MCF 10A (cell line): ENCODE measurements around the gene VKORC1. TPM values are rescaled to one million over a fixed set of nuclear protein-coding genes. Genes with fewer than 3 reads are reported as not detected.

Source experiments
- BruUV-seq: library from RNA; stranded (reverse); fragments of 400-500 nt; replicated peaks from 2 replicates; lab custom pipeline; 2021; lab: Mats Ljungman, UMichigan
- CTCF ChIA-PET: fragments of 300-600 bp; sonication (Branson Sonifier 250); formaldehyde crosslinking; extraction: SDS; loops from one replicate; lab custom pipeline; 2021; ENCODE audit warnings: antibody characterized with exemption, inconsistent platforms; lab: Yijun Ruan, JAX
- POLR2A ChIA-PET: fragments of 300-600, 350-650 bp; sonication (Branson Sonifier 250); formaldehyde crosslinking; extraction: SDS; loops from one replicate; lab custom pipeline; 2020; ENCODE audit warnings: antibody characterized with exemption, inconsistent platforms; lab: Yijun Ruan, JAX
- DNase-seq: peaks from one replicate; pipeline ENCODE4 v3.0.0-alpha.2; 2018; ENCODE audit not compliant: unreplicated experiment
- H3K27ac Mint-ChIP-seq: one replicate; pipeline ENCODE4 v1.8.0; 2022; ENCODE audit warnings: mild to moderate bottlenecking, low read depth, mixed read lengths; ENCODE audit not compliant: unreplicated experiment
- H3K27me3 Mint-ChIP-seq: one replicate; pipeline ENCODE4 v1.8.0; 2022; ENCODE audit warnings: mixed read lengths; ENCODE audit not compliant: insufficient read depth, unreplicated experiment
- H3K36me3 Mint-ChIP-seq: one replicate; pipeline ENCODE4 v1.8.0; 2022; ENCODE audit warnings: mild to moderate bottlenecking, moderate library complexity, mixed read lengths; ENCODE audit not compliant: insufficient read depth, unreplicated experiment
- H3K4me1 Mint-ChIP-seq: one replicate; pipeline ENCODE4 v1.8.0; 2022; ENCODE audit warnings: mixed read lengths; ENCODE audit not compliant: insufficient read depth, unreplicated experiment
- H3K4me3 Mint-ChIP-seq: one replicate; pipeline ENCODE4 v1.8.0; 2022; ENCODE audit warnings: mild to moderate bottlenecking, moderate library complexity, mixed read lengths; ENCODE audit not compliant: unreplicated experiment
- H3K9me3 Mint-ChIP-seq: one replicate; pipeline ENCODE4 v1.8.0; 2022; ENCODE audit warnings: mixed read lengths; ENCODE audit not compliant: unreplicated experiment
- intact Hi-C: fragments of 100-400 bp; cut with micrococcal nuclease; formaldehyde crosslinking; loops from 2 replicates; pipeline ENCODE4 v1.14.1; 2022
- total RNA-seq: library from RNA; stranded (reverse); gene quantifications from 2 replicates; pipeline ENCODE4 v1.2.3, GENCODE V29; 2022
- TF ChIP-seq, protein P1 (sequence below): fragments of 200-600 bp; IDR thresholded peaks from one replicate; pipeline ENCODE4 v1.8.0; 2022; ENCODE audit warnings: antibody characterized with exemption, mild to moderate bottlenecking; ENCODE audit not compliant: unreplicated experiment

VKORC1 gene
- total RNA-seq, 1 experiment from 2014 or later: 66.3 TPM

- CTCF ChIA-PET: interaction anchor here (0.6 to 2.8 kb wide), 3 partner anchors 74 to 125 kb away, joined by 3 to 15 read pairs (median 3); partner anchors contain the start of gene HSD3B7
- POLR2A ChIA-PET: interaction anchor here (0.7 to 1.8 kb wide), 6 partner anchors 17 to 82 kb away, joined by 3 to 4 read pairs (median 4); partner anchors contain the start of genes HSD3B7, STX4 and VKORC1
- intact Hi-C loops: no loop called here
- Mint-ChIP-seq H3K4me1 (peaks cover 31% of the 10 kb centered on the region), H3K9me3 (no peaks in the 10 kb centered on the region), H3K36me3 (peaks cover 38% of the 10 kb centered on the region), H3K4me3 (no peak overlapping the region), H3K27ac (no peak overlapping the region), H3K27me3 (no peaks in the 10 kb centered on the region)
- TF ChIP-seq, protein P1, sequence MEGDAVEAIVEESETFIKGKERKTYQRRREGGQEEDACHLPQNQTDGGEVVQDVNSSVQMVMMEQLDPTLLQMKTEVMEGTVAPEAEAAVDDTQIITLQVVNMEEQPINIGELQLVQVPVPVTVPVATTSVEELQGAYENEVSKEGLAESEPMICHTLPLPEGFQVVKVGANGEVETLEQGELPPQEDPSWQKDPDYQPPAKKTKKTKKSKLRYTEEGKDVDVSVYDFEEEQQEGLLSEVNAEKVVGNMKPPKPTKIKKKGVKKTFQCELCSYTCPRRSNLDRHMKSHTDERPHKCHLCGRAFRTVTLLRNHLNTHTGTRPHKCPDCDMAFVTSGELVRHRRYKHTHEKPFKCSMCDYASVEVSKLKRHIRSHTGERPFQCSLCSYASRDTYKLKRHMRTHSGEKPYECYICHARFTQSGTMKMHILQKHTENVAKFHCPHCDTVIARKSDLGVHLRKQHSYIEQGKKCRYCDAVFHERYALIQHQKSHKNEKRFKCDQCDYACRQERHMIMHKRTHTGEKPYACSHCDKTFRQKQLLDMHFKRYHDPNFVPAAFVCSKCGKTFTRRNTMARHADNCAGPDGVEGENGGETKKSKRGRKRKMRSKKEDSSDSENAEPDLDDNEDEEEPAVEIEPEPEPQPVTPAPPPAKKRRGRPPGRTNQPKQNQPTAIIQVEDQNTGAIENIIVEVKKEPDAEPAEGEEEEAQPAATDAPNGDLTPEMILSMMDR: no peak
- no TSS peak for BruUV-seq
- no peak for DNase-seq
These were observed 27.3 kb downstream of the VKORC1 start for GRCh38 chr16:31067342-31067741.

DNA sequence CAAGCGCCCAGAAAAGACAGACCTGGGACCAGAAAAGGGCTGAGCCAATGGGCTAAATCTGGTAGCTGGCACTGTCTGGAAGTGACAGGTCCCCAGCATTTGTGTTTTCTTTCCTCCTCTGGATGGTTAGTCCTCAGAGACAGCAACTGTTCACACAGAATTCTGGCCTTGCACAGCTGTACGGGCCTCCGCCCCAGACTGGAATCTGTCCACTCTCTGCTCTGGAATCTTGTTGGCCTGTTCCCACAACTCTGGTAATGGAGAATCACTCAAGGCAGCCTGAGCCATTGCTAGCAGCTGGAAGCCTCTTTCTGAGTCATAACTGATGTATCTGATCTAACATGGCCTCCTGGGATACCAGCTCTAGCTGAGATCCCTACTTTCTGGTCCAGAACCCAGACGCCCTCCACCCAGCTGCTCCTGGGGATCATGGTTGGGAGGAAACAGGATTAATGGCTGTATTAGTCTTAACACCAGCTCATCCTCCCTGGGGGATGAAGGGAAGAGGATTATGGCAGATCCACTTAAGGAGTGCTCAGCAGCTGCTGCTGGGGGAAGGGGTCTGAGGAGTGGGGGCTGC is 29.6 kb downstream of the VKORC1 start:
- ChIA-PET POLR2A (interaction anchor here (0.6 to 3.2 kb wide), 9 partner anchors 9 to 32 kb away, joined by 3 to 18 read pairs (median 4); partner anchors contain the start of genes STX4, ZNF646 and ZNF668), CTCF (interaction anchor here (0.6 to 1.9 kb wide), 4 partner anchors 77 to 388 kb away, joined by 3 to 17 read pairs (median 3); partner anchors contain the start of gene HSD3B7)
- TF ChIP-seq, protein P1: no peak
- H3K36me3 Mint-ChIP-seq: peaks cover 52% of the 10 kb centered on the region
- H3K9me3 Mint-ChIP-seq: no peaks in the 10 kb centered on the region
- intact Hi-C loops: loop anchor here (1.0 kb wide), 1 partner anchor 13 kb away; no protein-coding TSS in a partner anchor
- no TSS peak for BruUV-seq
- H3K4me3 Mint-ChIP-seq: peak overlapping the region; percentile 38
- peaks cover 22% of the 10 kb centered on the region for H3K4me1 Mint-ChIP-seq
- no peaks in the 10 kb centered on the region for H3K27me3 Mint-ChIP-seq
- peak; percentile 51 for DNase-seq
- H3K27ac Mint-ChIP-seq: peak overlapping the region; percentile 94

DNA sequence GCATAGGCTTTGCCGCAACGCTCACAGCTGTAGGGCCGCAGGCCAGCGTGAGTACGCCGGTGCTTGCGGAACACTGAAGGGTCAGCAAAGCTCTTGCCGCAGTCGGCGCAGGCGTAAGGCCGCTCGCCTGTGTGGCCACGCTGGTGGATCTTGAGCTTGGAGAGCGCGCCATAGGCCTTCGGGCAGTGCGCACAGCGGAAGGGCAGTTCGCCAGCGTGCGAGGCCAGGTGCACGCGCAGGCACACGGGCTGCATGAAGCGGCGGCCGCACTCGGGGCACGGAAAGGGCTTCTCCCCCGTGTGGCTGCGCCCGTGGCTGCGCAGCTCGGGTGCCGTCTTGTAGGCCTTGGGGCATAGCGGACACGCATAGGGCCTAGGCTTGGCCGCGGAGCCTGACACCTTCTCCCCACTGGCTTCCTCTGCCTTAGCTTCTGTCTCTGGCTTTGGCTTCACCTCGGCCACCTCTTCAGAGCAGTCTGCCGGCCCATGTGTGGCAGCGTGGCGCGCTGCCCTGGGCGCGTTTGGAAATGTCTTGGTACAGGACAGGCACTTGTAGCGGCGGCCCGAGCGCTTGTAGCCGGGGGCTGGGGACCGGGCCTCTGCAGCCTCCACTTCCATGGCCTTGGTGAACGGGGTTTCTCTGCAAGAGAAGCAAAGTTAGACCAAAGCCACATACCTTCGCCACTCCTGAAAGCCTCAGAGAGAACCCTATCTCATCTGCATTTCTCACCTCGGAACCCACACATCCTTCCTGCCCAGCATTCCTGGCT is 30.6 kb downstream of the VKORC1 start:
- H3K9me3 Mint-ChIP-seq: no peaks in the 10 kb centered on the region
- H3K27ac Mint-ChIP-seq: peak overlapping the region; percentile 94
- H3K27me3 Mint-ChIP-seq: no peaks in the 10 kb centered on the region
- H3K36me3 Mint-ChIP-seq: peaks cover 57% of the 10 kb centered on the region
- POLR2A ChIA-PET: interaction anchor here (0.5 to 3.2 kb wide), 5 partner anchors 9 to 121 kb away, joined by 3 to 18 read pairs (median 3); partner anchors contain the start of genes ZNF646 and ZNF668
- intact Hi-C loops: no loop called here
- CTCF ChIA-PET: interaction anchor here (0.5 to 1.9 kb wide), 3 partner anchors 8 to 200 kb away, joined by 3 to 17 read pairs (median 5); partner anchors contain the start of gene HSD3B7
- peaks cover 17% of the 10 kb centered on the region for H3K4me1 Mint-ChIP-seq
- H3K4me3 Mint-ChIP-seq: peak overlapping the region; percentile 38
- TF ChIP-seq, protein P1: no peak
- TSS peak; percentile 13 for BruUV-seq
- DNase-seq: no peak

DNA sequence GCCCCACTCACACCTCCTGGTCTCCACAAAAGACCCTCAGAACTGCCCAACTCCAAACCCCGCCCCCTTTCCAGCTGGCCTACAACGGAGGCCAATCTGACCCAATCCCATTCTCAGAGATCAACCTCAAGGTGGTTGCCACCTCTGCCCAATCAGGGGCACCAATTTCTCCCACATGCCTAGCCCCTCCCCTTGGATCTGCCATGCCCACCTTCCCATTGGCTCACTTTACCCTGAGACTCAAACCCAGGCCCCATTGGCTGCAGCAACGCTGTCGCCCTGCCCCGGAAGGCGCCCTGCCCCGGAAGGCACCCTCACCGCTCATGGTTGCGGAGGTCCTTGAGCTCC is 31.1 kb downstream of the VKORC1 start:
- ChIA-PET CTCF (interaction anchor here (0.5 to 1.1 kb wide), 2 partner anchors 8 to 201 kb away, joined by 3 to 5 read pairs; no protein-coding TSS in a partner anchor), POLR2A (interaction anchor here (0.5 to 3.2 kb wide), 4 partner anchors 8 to 141 kb away, joined by 3 to 18 read pairs (median 4); partner anchors contain the start of genes ZNF646 and ZNF668)
- H3K4me3 Mint-ChIP-seq: no peak overlapping the region
- no peaks in the 10 kb centered on the region for H3K9me3 Mint-ChIP-seq
- peak overlapping the region; percentile 27 for H3K27ac Mint-ChIP-seq
- H3K36me3 Mint-ChIP-seq: peaks cover 62% of the 10 kb centered on the region
- H3K27me3 Mint-ChIP-seq: no peaks in the 10 kb centered on the region
- peaks cover 16% of the 10 kb centered on the region for H3K4me1 Mint-ChIP-seq
- BruUV-seq: no TSS peak
- intact Hi-C loops: no loop called here
- no peak for DNase-seq
- TF ChIP-seq, protein P1: no peak
